ENCODE measurements around the gene ZNF586.

- TF ChIP-seq CTCF (IDR thresholded peaks at IDR 0.05; ENCODE audit: low read depth, low read length) (no peak), EZH2phosphoT487 (IDR thresholded peaks at IDR 0.05; ENCODE audit: low read depth) (no peak)
These were observed 56.0 kb downstream of the ZNF586 start for GRCh38 chr19:57825511-57825910.
